Measurements from ENCODE around the gene IFIT3. TPM values are rescaled to one million over a fixed set of nuclear protein-coding genes. Genes with fewer than 3 reads are reported as not detected.

The IFIT3 gene
- total RNA-seq, 2 experiments from 2014 or later: 11.5 to 12.8 TPM

DNA sequence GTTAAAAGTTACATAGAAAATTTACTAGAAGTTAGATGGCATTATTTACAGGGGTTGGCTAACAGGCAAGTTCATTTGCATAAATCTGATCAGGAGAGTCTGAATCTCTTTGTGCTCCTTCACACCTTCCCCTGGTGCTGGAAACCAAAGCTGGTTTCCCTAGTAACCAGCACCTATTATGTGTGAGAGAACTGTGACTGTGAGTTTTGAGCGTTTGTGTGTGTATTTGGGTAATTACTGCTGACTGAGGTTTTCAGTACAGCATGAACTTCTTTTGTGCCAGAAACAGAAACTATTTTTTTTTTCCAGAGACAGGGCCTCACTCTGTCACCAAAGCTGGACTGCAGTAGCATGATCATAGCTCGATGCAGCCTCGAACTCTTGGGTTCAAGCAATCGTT, 39.7 kb downstream of the IFIT3 start:
- ATAC-seq (ENCODE audit: poor library complexity) (peak; percentile 54), DNase-seq (peak in 3 of 14 experiments; percentile 45 to 60 (median 51))
- no peak overlapping the region for H3K4me3 ChIP-seq (ENCODE audit: low read length)
- intact Hi-C loops (cut with DNase I, micrococcal nuclease): loop anchor here in 1 of 2 experiments (5.0 kb wide), 1 partner anchor 65 kb away; the partner anchor contains the start of gene IFIT2
- no peaks in the 10 kb centered on the region for H3K27me3 ChIP-seq (ENCODE audit: control insufficient read depth in 1 of 2, insufficient read depth in 2 of 2, low read length in 2 of 2)
- H3K9me3 ChIP-seq (ENCODE audit: control insufficient read depth in 1 of 2, insufficient read depth in 1 of 2, low read length in 2 of 2): no peaks in the 10 kb centered on the region
- H3K4me1 ChIP-seq (ENCODE audit: insufficient read depth, low read length): peaks cover 7% of the 10 kb centered on the region
- H3K36me3 ChIP-seq (ENCODE audit: insufficient read depth, low read length): no peaks in the 10 kb centered on the region
- H3K27ac Mint-ChIP-seq: no peak overlapping the region
- no peaks in the 10 kb centered on the region for H3K36me3 Mint-ChIP-seq (ENCODE audit: low read depth)
- H3K27me3 Mint-ChIP-seq: no peaks in the 10 kb centered on the region
- ChIA-PET POLR2A (interaction anchor here (1.0 kb wide), 1 partner anchor 47 kb away, joined by 3 read pairs; the partner anchor contains the start of gene IFIT5), CTCF (interaction anchor here (1.3 kb wide), 1 partner anchor 13 kb away, joined by 3 read pairs; no protein-coding TSS in a partner anchor)
- TF ChIP-seq, protein P1, sequence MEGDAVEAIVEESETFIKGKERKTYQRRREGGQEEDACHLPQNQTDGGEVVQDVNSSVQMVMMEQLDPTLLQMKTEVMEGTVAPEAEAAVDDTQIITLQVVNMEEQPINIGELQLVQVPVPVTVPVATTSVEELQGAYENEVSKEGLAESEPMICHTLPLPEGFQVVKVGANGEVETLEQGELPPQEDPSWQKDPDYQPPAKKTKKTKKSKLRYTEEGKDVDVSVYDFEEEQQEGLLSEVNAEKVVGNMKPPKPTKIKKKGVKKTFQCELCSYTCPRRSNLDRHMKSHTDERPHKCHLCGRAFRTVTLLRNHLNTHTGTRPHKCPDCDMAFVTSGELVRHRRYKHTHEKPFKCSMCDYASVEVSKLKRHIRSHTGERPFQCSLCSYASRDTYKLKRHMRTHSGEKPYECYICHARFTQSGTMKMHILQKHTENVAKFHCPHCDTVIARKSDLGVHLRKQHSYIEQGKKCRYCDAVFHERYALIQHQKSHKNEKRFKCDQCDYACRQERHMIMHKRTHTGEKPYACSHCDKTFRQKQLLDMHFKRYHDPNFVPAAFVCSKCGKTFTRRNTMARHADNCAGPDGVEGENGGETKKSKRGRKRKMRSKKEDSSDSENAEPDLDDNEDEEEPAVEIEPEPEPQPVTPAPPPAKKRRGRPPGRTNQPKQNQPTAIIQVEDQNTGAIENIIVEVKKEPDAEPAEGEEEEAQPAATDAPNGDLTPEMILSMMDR (IDR thresholded peaks at IDR 0.05): no peak
- H3K4me1 Mint-ChIP-seq (ENCODE audit: low read depth): peaks cover 12% of the 10 kb centered on the region
- H3K27ac ChIP-seq (ENCODE audit: low read depth in 1 of 2, low read length in 2 of 2): no peak overlapping the region
- H3K9me3 Mint-ChIP-seq: no peaks in the 10 kb centered on the region
- H3K4me3 Mint-ChIP-seq: no peak overlapping the region

DNA sequence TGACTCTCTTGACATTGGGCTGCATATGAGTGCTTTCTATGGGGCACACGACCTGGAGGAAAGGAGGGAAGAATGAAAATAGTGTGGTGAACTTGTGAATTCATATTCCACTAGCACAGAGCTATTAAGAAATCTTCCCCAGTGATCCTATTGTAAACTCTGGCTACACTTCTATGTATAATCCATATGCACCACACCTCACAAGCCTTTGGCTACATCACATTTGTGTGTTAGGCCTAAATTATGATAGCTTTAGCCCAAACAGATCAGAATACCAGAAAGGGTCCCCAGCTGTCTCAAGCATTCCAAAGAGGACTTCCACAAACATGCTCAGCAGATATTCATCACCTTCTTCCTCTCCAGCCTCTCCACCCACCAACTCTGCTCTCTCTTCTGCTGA, 40.3 kb downstream of the IFIT3 start:
- intact Hi-C loops (cut with DNase I, micrococcal nuclease): loop anchor here (2.0 to 5.0 kb wide), 2 partner anchors 66 to 73 kb away; partner anchors contain the start of gene IFIT2 (in 1 of the 2)
- TF ChIP-seq, protein P1 (IDR thresholded peaks at IDR 0.05): no peak
- Mint-ChIP-seq H3K4me3 (no peak overlapping the region), H3K4me1 (ENCODE audit: low read depth) (peaks cover 12% of the 10 kb centered on the region), H3K36me3 (ENCODE audit: low read depth) (no peaks in the 10 kb centered on the region), H3K27ac (no peak overlapping the region), H3K9me3 (no peaks in the 10 kb centered on the region), H3K27me3 (no peaks in the 10 kb centered on the region)
- Histone ChIP-seq H3K27ac (ENCODE audit: low read depth in 1 of 2, low read length in 2 of 2) (no peak overlapping the region), H3K36me3 (ENCODE audit: insufficient read depth, low read length) (no peaks in the 10 kb centered on the region), H3K27me3 (ENCODE audit: control insufficient read depth in 1 of 2, insufficient read depth in 2 of 2, low read length in 2 of 2) (no peaks in the 10 kb centered on the region), H3K4me1 (ENCODE audit: insufficient read depth, low read length) (peaks cover 7% of the 10 kb centered on the region), H3K4me3 (ENCODE audit: low read length) (no peak overlapping the region), H3K9me3 (ENCODE audit: control insufficient read depth in 1 of 2, insufficient read depth in 1 of 2, low read length in 2 of 2) (no peaks in the 10 kb centered on the region)
- DNase-seq (no peak), ATAC-seq (ENCODE audit: poor library complexity) (no peak)
- ChIA-PET POLR2A (interaction anchor here (1.0 to 1.6 kb wide), 2 partner anchors 46 to 67 kb away, joined by 3 to 6 read pairs; partner anchors contain the start of genes IFIT2 and IFIT5), CTCF (interaction anchor here (1.3 to 1.6 kb wide), 2 partner anchors 13 kb away, joined by 3 to 5 read pairs; no protein-coding TSS in a partner anchor)

DNA sequence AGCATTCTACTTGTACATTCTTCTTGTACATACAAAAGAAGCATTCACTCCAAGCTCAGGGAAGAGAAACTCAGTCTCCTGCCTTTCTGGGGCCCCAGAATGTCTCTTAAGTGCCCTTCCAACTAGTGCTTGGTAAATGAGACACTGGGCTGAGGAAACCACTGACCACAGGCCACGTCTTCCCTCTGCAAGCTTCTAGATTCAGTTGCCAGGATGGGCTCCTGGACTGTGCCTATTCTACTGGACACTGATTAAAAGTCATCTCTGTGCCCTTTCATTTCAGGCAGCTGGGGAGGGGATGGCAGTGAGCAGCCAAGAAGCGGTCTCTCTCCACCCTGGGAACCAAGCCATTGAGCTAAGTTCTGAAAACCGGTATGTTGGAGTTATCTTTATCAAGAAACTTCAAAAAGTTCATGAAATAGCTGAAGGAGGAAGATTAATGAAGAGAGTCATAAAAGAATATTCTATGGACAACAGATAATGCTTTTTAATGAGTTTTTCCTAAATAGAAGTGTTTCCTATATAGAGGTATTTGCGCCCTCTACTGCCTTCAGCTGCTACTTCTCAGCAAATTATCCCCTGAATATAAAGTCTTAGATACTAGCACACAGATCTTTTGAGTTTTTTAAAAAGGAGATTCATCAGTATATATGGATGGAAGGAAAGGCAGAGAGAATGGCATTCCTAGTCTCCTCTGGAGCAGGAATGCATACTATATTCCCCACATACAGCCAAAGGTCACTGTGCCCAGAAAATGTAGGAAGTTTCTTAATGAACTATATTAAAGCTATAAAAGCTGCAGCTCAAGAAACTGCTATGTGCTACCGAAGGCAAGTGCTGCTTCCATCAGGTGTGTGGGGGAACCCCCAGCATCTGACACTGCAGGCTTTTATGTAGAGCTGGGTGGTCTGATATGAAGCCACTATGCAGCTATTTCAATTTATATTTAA, 41.6 kb downstream of the IFIT3 start:
- Mint-ChIP-seq H3K4me3 (no peak overlapping the region), H3K27ac (no peak overlapping the region), H3K27me3 (no peaks in the 10 kb centered on the region), H3K36me3 (ENCODE audit: low read depth) (no peaks in the 10 kb centered on the region), H3K9me3 (no peaks in the 10 kb centered on the region), H3K4me1 (ENCODE audit: low read depth) (peaks cover 7% of the 10 kb centered on the region)
- CTCF ChIA-PET: interaction anchor here (0.5 to 1.8 kb wide), 13 partner anchors 8 to 118 kb away, joined by 3 to 7 read pairs (median 4); partner anchors contain the start of genes IFIT1, IFIT2, IFIT3 and LIPA
- Histone ChIP-seq H3K36me3 (ENCODE audit: insufficient read depth, low read length) (no peaks in the 10 kb centered on the region), H3K27me3 (ENCODE audit: control insufficient read depth in 1 of 2, insufficient read depth in 2 of 2, low read length in 2 of 2) (no peaks in the 10 kb centered on the region), H3K9me3 (ENCODE audit: control insufficient read depth in 1 of 2, insufficient read depth in 1 of 2, low read length in 2 of 2) (no peaks in the 10 kb centered on the region), H3K4me3 (ENCODE audit: low read length) (no peak overlapping the region), H3K4me1 (ENCODE audit: insufficient read depth, low read length) (peaks cover 7% of the 10 kb centered on the region), H3K27ac (ENCODE audit: low read depth in 1 of 2, low read length in 2 of 2) (no peak overlapping the region)
- POLR2A ChIA-PET: interaction anchor here (1.1 to 1.7 kb wide), 5 partner anchors 22 to 68 kb away, joined by 3 to 12 read pairs (median 6); partner anchors contain the start of genes IFIT2 and IFIT5
- DNase-seq (peak in 5 of 14 experiments; percentile 8 to 55 (median 39)), ATAC-seq (ENCODE audit: poor library complexity) (peak; percentile 46)
- intact Hi-C loops (cut with DNase I, micrococcal nuclease): loop anchor here (2.0 to 5.0 kb wide), 3 partner anchors 67 to 193 kb away; partner anchors contain the start of gene IFIT2 (in 1 of the 2)
- TF ChIP-seq, protein P1 (IDR thresholded peaks at IDR 0.05): peak; percentile 58
